Psoas muscle (tissue), 8 donors: ENCODE measurements around the gene POLE. TPM values are rescaled to one million over a fixed set of nuclear protein-coding genes. Genes with fewer than 3 reads are reported as not detected.

Experiments
- ATAC-seq, 4 donors: fragments of 200-7000 bp; cut with Tn5 transposase; one replicate each; pipeline ENCODE4 v1.9.1; 2020; ENCODE audit warnings: moderate library complexity in 3 of 4, mild to moderate bottlenecking in 2 of 4
- DNase-seq, 2 donors: peaks; one replicate each; pipeline ENCODE4 v3.0.0-alpha.2; 2020
- H3K27ac ChIP-seq: fragments of 200-600 bp; one replicate; pipeline ENCODE4 v1.8.0; 2022
- H3K27me3 ChIP-seq, 3 donors: fragments of 200-600 bp in 1 of 3; one replicate each; pipeline versions ENCODE4 v1.6.1 to v1.8.0; 2013 to 2022; ENCODE audit warnings: low read length in 2 of 3, mild to moderate bottlenecking in 2 of 3, moderate library complexity in 1 of 3; ENCODE audit not compliant: insufficient read depth in 3 of 3
- H3K36me3 ChIP-seq, 2 donors: fragments of 200-600 bp in 1 of 2; one replicate each; pipeline versions ENCODE4 v1.6.1 to v1.8.0; 2013 to 2022; ENCODE audit warnings: low read depth in 1 of 2, mild to moderate bottlenecking in 1 of 2, moderate library complexity in 1 of 2; ENCODE audit not compliant: insufficient read depth in 1 of 2
- H3K4me1 ChIP-seq: fragments of 200-600 bp; one replicate; pipeline ENCODE4 v1.8.0; 2022
- H3K4me3 ChIP-seq: fragments of 200-600 bp; one replicate; pipeline ENCODE4 v1.8.0; 2022; ENCODE audit warnings: mild to moderate bottlenecking
- H3K9me3 ChIP-seq: fragments of 200-600 bp; one replicate; pipeline ENCODE4 v1.8.0; 2022
- WGBS, 3 donors: extraction: QIAGEN DNeasy Blood & Tissue Kit; methylation state at CpG; one replicate each; pipeline versions ENCODE4 v1.1.6 to v1.1.7; 2013; 5-methylcytosine and 5-hydroxymethylcytosine counted together
- intact Hi-C, 2 donors: fragments of 100-400 bp; cut with DNase I; formaldehyde crosslinking; loops; one replicate each; pipeline versions ENCODE4 v1.11.0 to v1.14.2; 2022
- polyA plus RNA-seq, 3 donors: library from polyadenylated mRNA; stranded (reverse); fragments of 200-250 nt; gene quantifications; one replicate each; pipeline ENCODE4 v1.2.3, GENCODE V29; 2013
- total RNA-seq, 4 donors: library from RNA; stranded (reverse); fragmentation: NEBNext Ultra II Directional in 2 of 4; extraction: Animal tissue kit (Norgen Biotek cat#: 25700) in 2 of 4; gene quantifications; one replicate each; pipeline versions ENCODE4 v1.2.1 to v1.2.4, GENCODE V29; 2021 to 2023
- TF ChIP-seq, protein P1 (sequence below): fragments of 200-600 bp; IDR thresholded peaks from one replicate; pipeline ENCODE4 v1.8.0; 2022; ENCODE audit warnings: antibody characterized with exemption
- donor health status: healthy with polysubstance abuse.
- donor health status: DM: no; HTN: no; CAD: no; lungs with moderate emphysema.
- donor health status: Bipolar disorder and iron deficiency.
- donor health status: healthy.
- donor health status: DM: yes; HTN: yes; CAD: no.
- donor health status: DM: no; HTN: no; CAD: no.
- donor health status: DM: no; HTN: no; CAD: no.
- donor health status: DM: yes; HTN: yes; CAD: no.

POLE gene
- total and polyA plus RNA-seq, 7 donors: 4.2 to 15.1 (median 6.7) TPM

GRCh38 chr12:132660052-132660451 is 27.1 kb downstream of the POLE start:
- WGBS, 3 donors: 76 to 89% (median 85%) methylated on average over 5 of the region's 5 CpGs
- no peaks in the 10 kb centered on the region for H3K9me3 ChIP-seq
- intact Hi-C loops: no loop called here
- no peaks in the 10 kb centered on the region for H3K4me1 ChIP-seq
- peaks cover 8 to 100% of the 10 kb centered on the region in 2 donors for H3K36me3 ChIP-seq
- no peak for ATAC-seq
- H3K27ac ChIP-seq: no peak overlapping the region
- H3K27me3 ChIP-seq: no peaks in the 10 kb centered on the region
- no peak overlapping the region for H3K4me3 ChIP-seq
- no peak for DNase-seq
- TF ChIP-seq, protein P1, sequence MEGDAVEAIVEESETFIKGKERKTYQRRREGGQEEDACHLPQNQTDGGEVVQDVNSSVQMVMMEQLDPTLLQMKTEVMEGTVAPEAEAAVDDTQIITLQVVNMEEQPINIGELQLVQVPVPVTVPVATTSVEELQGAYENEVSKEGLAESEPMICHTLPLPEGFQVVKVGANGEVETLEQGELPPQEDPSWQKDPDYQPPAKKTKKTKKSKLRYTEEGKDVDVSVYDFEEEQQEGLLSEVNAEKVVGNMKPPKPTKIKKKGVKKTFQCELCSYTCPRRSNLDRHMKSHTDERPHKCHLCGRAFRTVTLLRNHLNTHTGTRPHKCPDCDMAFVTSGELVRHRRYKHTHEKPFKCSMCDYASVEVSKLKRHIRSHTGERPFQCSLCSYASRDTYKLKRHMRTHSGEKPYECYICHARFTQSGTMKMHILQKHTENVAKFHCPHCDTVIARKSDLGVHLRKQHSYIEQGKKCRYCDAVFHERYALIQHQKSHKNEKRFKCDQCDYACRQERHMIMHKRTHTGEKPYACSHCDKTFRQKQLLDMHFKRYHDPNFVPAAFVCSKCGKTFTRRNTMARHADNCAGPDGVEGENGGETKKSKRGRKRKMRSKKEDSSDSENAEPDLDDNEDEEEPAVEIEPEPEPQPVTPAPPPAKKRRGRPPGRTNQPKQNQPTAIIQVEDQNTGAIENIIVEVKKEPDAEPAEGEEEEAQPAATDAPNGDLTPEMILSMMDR: no peak

GRCh38 chr12:132659146-132659545 is 28.0 kb downstream of the POLE start:
- Histone ChIP-seq H3K27ac (no peak overlapping the region), H3K27me3 (no peaks in the 10 kb centered on the region), H3K36me3 (peaks cover 8 to 100% of the 10 kb centered on the region in 2 donors), H3K4me1 (no peaks in the 10 kb centered on the region), H3K9me3 (no peaks in the 10 kb centered on the region), H3K4me3 (no peak overlapping the region)
- DNase-seq (no peak), ATAC-seq (no peak)
- TF ChIP-seq, protein P1: no peak
- 91 to 95% (median 92%) methylated on average over 16 of the region's 16 CpGs for WGBS, 3 donors
- intact Hi-C loops: no loop called here

DNA sequence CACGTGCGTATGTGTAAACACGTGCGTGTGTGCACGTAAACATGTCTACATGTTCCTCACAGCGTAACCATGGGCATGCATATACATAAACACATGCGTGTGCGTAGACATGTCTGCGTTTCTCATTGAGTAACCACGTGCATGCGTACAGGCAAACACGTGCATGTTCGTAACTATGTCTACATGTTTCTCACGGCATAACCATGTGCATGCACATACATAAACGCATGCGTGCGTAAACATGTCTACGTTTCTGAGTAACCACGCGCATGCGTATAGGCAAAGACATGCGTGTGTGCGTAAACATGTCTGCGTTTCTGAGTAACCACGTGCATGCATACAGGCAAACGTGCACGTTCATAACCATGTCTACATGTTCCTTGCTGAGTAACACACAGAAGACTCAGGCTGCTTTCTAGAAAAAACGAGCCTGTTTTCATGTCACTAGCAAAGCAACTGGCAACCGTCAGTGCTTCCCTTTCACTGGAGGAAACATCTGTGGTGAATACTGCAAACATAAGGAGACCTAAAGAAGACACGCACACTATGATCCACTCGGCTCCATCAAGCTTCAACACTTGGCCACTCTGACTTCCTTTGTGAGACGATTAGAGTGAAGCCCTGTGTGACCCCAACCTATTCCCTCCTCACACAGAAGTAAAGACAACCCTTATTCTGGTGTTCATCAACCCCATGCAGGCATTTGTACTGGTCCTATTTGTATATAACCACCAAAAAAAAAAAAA is 28.8 kb downstream of the POLE start:
- no peak overlapping the region for H3K27ac ChIP-seq
- no peaks in the 10 kb centered on the region for H3K27me3 ChIP-seq
- H3K4me3 ChIP-seq: no peak overlapping the region
- no peaks in the 10 kb centered on the region for H3K4me1 ChIP-seq
- no peaks in the 10 kb centered on the region for H3K9me3 ChIP-seq
- H3K36me3 ChIP-seq: peaks cover 8 to 100% of the 10 kb centered on the region in 2 donors
- no peak for ATAC-seq
- WGBS, 3 donors: 92 to 93% (median 92%) methylated on average over 32 of the region's 32 CpGs
- no peak for DNase-seq
- intact Hi-C loops: no loop called here
- TF ChIP-seq, protein P1: no peak

DNA sequence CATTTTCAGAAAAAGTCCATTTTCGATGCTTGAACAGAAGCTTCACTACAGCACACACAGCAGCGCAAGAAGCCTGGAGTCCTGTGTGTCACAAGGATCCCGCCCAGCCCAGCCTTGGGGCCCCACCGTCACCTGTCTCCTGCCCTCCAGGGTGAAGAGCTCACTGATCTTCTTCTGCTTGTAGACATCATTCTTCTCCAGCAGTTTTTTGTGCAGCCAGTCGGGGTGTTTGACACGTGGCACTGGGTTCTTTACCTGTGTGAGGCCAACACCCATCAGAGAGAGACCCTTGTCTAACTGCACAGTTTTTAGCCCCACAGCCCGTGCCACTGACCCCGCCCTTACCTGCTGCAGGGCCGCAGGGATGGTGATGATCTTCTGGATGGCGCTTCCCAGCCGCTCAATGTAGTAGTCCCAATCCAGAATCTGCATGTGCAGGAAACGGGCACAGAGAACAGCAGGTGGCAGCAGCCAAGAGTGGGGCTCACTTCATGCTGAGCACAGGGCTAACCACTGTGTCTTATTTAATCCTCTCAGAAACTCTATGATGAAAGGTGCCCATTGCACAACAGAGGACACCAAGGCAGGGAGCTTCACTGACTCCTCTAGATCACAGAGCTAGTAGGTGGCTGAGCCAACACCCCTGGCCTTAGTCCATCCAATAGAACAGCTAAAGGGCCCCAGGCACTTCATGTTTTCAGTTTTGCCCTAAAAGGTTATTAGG is 30.0 kb downstream of the POLE start:
- TF ChIP-seq, protein P1: no peak
- no peak overlapping the region for H3K27ac ChIP-seq
- ATAC-seq: no peak

More for the DNA sequence above, 30.0 kb downstream of the POLE start:
- H3K4me1 ChIP-seq: no peaks in the 10 kb centered on the region
- no peaks in the 10 kb centered on the region for H3K27me3 ChIP-seq
- 95 to 98% (median 98%) methylated on average over 12 of the region's 12 CpGs for WGBS, 3 donors
- intact Hi-C loops: no loop called here
- no peaks in the 10 kb centered on the region for H3K9me3 ChIP-seq
- no peak overlapping the region for H3K4me3 ChIP-seq
- peaks cover 8 to 100% of the 10 kb centered on the region in 2 donors for H3K36me3 ChIP-seq
- DNase-seq: no peak
